GM12801 (cell line): ENCODE data around the gene MAP3K5.

ENCODE experiments used
- TF ChIP-seq, protein P1 (sequence below): IDR thresholded peaks from one replicate; pipeline ENCODE4 v1.5.1; 2011; ENCODE audit warnings: control low read depth; ENCODE audit not compliant: insufficient read length; ENCODE audit errors: extremely low read depth

Gene MAP3K5

DNA sequence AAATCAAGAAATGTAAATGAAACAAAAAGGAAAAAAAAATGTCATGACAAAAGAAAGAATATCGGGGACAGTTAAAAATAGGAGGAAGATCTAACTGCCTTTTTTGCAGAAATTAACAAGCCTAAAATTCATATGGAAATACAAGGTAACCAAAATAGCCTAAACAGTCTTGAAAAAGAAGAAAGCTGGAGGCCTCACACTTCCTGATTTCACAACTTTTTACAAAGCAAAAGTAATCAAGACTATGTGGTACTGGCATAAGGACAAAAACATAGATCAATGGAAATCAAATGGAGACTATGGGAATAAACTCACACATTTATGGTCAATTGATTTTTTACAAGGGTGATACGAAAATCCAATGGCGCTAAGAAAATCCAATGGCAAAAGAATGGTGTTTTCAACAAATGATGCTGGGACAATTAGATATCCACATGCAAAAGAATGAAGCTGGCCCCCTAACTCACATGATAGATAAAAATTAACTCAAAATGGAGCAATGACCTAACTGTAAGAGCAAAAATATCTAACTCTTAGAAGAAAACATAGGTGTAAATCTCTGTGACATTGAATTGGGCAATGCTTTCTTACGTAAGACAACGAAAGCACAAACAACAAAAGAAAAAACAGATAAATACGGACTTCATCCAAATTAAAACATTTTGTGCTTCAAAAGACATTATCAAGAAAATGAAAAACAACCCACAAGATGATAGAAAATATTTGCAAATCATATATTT is 24.5 kb downstream of the MAP3K5 start:
- TF ChIP-seq, protein P1, sequence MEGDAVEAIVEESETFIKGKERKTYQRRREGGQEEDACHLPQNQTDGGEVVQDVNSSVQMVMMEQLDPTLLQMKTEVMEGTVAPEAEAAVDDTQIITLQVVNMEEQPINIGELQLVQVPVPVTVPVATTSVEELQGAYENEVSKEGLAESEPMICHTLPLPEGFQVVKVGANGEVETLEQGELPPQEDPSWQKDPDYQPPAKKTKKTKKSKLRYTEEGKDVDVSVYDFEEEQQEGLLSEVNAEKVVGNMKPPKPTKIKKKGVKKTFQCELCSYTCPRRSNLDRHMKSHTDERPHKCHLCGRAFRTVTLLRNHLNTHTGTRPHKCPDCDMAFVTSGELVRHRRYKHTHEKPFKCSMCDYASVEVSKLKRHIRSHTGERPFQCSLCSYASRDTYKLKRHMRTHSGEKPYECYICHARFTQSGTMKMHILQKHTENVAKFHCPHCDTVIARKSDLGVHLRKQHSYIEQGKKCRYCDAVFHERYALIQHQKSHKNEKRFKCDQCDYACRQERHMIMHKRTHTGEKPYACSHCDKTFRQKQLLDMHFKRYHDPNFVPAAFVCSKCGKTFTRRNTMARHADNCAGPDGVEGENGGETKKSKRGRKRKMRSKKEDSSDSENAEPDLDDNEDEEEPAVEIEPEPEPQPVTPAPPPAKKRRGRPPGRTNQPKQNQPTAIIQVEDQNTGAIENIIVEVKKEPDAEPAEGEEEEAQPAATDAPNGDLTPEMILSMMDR: no peak

- TF ChIP-seq, protein P1: no peak
These were observed 25.2 kb downstream of the MAP3K5 start for GRCh38 chr6:136767103-136767502.

GRCh38 chr6:136766274-136766673 is 26.0 kb downstream of the MAP3K5 start:
- TF ChIP-seq, protein P1: no peak

GRCh38 chr6:136764517-136764993 is 27.7 kb downstream of the MAP3K5 start:
- TF ChIP-seq, protein P1: no peak

- TF ChIP-seq, protein P1: no peak
These were observed 28.4 kb downstream of the MAP3K5 start for GRCh38 chr6:136763716-136764516.

DNA sequence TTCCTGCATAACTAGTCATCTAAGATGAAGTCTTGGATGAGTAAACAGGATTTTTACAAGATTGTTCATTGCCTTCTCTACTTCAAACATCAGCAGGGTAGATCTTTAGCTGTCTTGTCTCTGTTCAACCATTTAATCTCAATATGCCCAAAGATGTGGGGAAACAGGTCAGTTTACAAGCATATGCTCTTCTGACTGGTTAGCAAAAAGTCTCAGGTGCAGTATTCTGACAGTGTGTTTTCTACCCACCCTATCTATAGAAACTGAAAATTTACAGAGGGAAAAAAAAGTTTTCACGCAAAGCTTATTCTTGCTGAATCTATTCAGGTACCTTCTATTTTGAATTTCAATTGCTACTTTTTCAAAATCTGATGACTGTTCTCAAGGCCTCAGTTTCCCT is 29.0 kb downstream of the MAP3K5 start:
- TF ChIP-seq, protein P1: no peak

GRCh38 chr6:136762022-136762975 is 30.0 kb downstream of the MAP3K5 start:
- TF ChIP-seq, protein P1: no peak
